DOHH2 (cell line): ENCODE data around the gene LRRN2.
A peak's percentile ranks its signal among the peaks of the same experiment; 100 is the strongest.

Source experiments
- H3F3A ChIP-seq: fragments of 200-600 bp; sonication (generic), shearing (Covaris generic); 2 replicates; pipeline ENCODE4 v1.6.0; 2016; ENCODE audit warnings: antibody characterized with exemption, mild to moderate bottlenecking; ENCODE audit not compliant: control insufficient read depth, insufficient read depth
- H3K27ac ChIP-seq: fragments of 200-600 bp; sonication (generic); 2 replicates; pipeline ENCODE4 v1.5.1; 2014; ENCODE audit warnings: low read depth, mild to moderate bottlenecking, low read length, moderate library complexity
- H3K27me3 ChIP-seq: fragments of 200-600 bp; sonication (generic); 2 replicates; pipeline ENCODE4 v1.6.1; 2014; ENCODE audit warnings: mild to moderate bottlenecking, low read length, mixed read lengths; ENCODE audit not compliant: control insufficient read depth
- H3K36me3 ChIP-seq: fragments of 200-600 bp; sonication (generic); 2 replicates; pipeline ENCODE4 v1.6.1; 2014; ENCODE audit warnings: mild to moderate bottlenecking, low read length, moderate library complexity, mixed read lengths; ENCODE audit not compliant: control insufficient read depth
- H3K4me1 ChIP-seq: fragments of 200-600 bp; sonication (generic); 2 replicates; pipeline ENCODE4 v1.6.1; 2014; ENCODE audit warnings: mild to moderate bottlenecking, low read length, mixed read lengths; ENCODE audit not compliant: control insufficient read depth
- H3K4me2 ChIP-seq: fragments of 200-600 bp; sonication (generic); 2 replicates; pipeline ENCODE4 v1.6.0; 2014; ENCODE audit warnings: mild to moderate bottlenecking, low read length, moderate library complexity
- H3K4me3 ChIP-seq: fragments of 200-600 bp; sonication (generic); 2 replicates; pipeline ENCODE4 v1.5.1; 2014; ENCODE audit warnings: mild to moderate bottlenecking, low read length, mixed read lengths
- H3K79me2 ChIP-seq: fragments of 200-600 bp; sonication (generic); 2 replicates; pipeline ENCODE4 v1.6.1; 2014; ENCODE audit warnings: mild to moderate bottlenecking, low read length, mixed read lengths; ENCODE audit not compliant: control insufficient read depth
- H3K9me2 ChIP-seq: fragments of 200-600 bp; sonication (generic); replicated peaks from 2 replicates; pipeline ENCODE4 v1.6.1; 2014; ENCODE audit warnings: mild to moderate bottlenecking, low read length, mixed read lengths; ENCODE audit not compliant: control insufficient read depth
- H3K9me3 ChIP-seq: fragments of 200-600 bp; sonication (generic); 2 replicates; pipeline ENCODE4 v1.6.1; 2014; ENCODE audit warnings: antibody characterized with exemption, low read length, mixed read lengths; ENCODE audit not compliant: control insufficient read depth, insufficient read depth
- H4K20me1 ChIP-seq: fragments of 200-600 bp; sonication (generic); 2 replicates; pipeline ENCODE4 v1.6.0; 2014; ENCODE audit warnings: low read depth, mild to moderate bottlenecking, antibody characterized with exemption, low read length, moderate library complexity; ENCODE audit not compliant: control insufficient read depth, insufficient read depth
- CTCF ChIP-seq: fragments of 200-600 bp; sonication (generic); IDR thresholded peaks from one replicate; pipeline ENCODE4 v1.5.1; 2014; ENCODE audit warnings: antibody characterized with exemption, mild to moderate bottlenecking, low read depth, low read length; ENCODE audit not compliant: poor library complexity, severe bottlenecking
- EZH2phosphoT487 ChIP-seq: fragments of 200-600 bp; sonication (generic); IDR thresholded peaks from 2 replicates; pipeline ENCODE4 v1.6.1; 2017; ENCODE audit warnings: borderline replicate concordance, mild to moderate bottlenecking, antibody characterized with exemption, low read length, moderate library complexity, mixed read lengths

Gene LRRN2

GRCh38 chr1:204574865-204575163 is 110.7 kb downstream of the LRRN2 start:
- peak overlapping the region; percentile 27; the same call in 1 of the 2 replicates for H3K4me2 ChIP-seq
- no peak overlapping the region for H3K27ac ChIP-seq
- H3K9me3 ChIP-seq, result no peaks in the 10 kb centered on the region
- H3F3A ChIP-seq, result no peaks in the 10 kb centered on the region
- H3K79me2 ChIP-seq, result no peaks in the 10 kb centered on the region
- no peaks in the 10 kb centered on the region for H3K9me2 ChIP-seq
- peaks cover 40% of the 10 kb centered on the region for H3K4me1 ChIP-seq
- no peak for TF ChIP-seq CTCF
- TF ChIP-seq EZH2phosphoT487, result no peak
- H4K20me1 ChIP-seq, result 0 out of 2 replicates have a peak, but pooled peaks cover 3% of the 10 kb centered on the region
- peaks cover 12% of the 10 kb centered on the region for H3K36me3 ChIP-seq
- no peak overlapping the region for H3K4me3 ChIP-seq
- H3K27me3 ChIP-seq, result no peaks in the 10 kb centered on the region

- peaks cover 15% of the 10 kb centered on the region for H3K36me3 ChIP-seq
- TF ChIP-seq EZH2phosphoT487 (no peak), CTCF (no peak)
- H3K27ac ChIP-seq, result no peak overlapping the region
- no peak overlapping the region for H3K4me3 ChIP-seq
- H3K9me3 ChIP-seq, result no peaks in the 10 kb centered on the region
- H3K4me2 ChIP-seq, result peak overlapping the region; percentile 27; the same call in 1 of the 2 replicates
- H3K9me2 ChIP-seq, result no peaks in the 10 kb centered on the region
- H4K20me1 ChIP-seq, result 0 out of 2 replicates have a peak, but pooled peaks cover 3% of the 10 kb centered on the region
- H3F3A ChIP-seq, result no peaks in the 10 kb centered on the region
- H3K79me2 ChIP-seq, result no peaks in the 10 kb centered on the region
- no peaks in the 10 kb centered on the region for H3K27me3 ChIP-seq
- peaks cover 35% of the 10 kb centered on the region for H3K4me1 ChIP-seq
These were observed 111.3 kb downstream of the LRRN2 start for GRCh38 chr1:204574016-204574864.

GRCh38 chr1:204572923-204573922 is 112.3 kb downstream of the LRRN2 start:
- H3K79me2 ChIP-seq, result no peaks in the 10 kb centered on the region
- no peak overlapping the region for H3K4me2 ChIP-seq
- no peaks in the 10 kb centered on the region for H3F3A ChIP-seq
- H3K4me1 ChIP-seq, result peaks cover 24% of the 10 kb centered on the region
- no peaks in the 10 kb centered on the region for H3K9me2 ChIP-seq
- H3K4me3 ChIP-seq, result no peak overlapping the region
- no peak for TF ChIP-seq CTCF
- TF ChIP-seq EZH2phosphoT487, result no peak
- H3K9me3 ChIP-seq, result no peaks in the 10 kb centered on the region
- no peaks in the 10 kb centered on the region for H3K27me3 ChIP-seq
- 0 out of 2 replicates have a peak, but pooled peaks cover 3% of the 10 kb centered on the region for H4K20me1 ChIP-seq
- H3K36me3 ChIP-seq, result peaks cover 19% of the 10 kb centered on the region
- H3K27ac ChIP-seq, result no peak overlapping the region
